Hypothalamus (tissue), 51 donors: ENCODE results near the gene PRKAG2.

Source experiments
- DNase-seq, 51 donors: peaks; one replicate each; lab custom pipeline; 2025; lab: John Stamatoyannopoulos, UW

Gene PRKAG2

GRCh38 chr7:151823566-151824372 is 53.1 kb downstream of the PRKAG2 start:
- DNase-seq = peak in 1 of 51 donors; percentile 33

GRCh38 chr7:151822541-151823181 is 54.3 kb downstream of the PRKAG2 start:
- DNase-seq = no peak

- DNase-seq = no peak
Observed at GRCh38 chr7:151821806-151822540, 54.9 kb downstream of the PRKAG2 start.

- no peak for DNase-seq
Observed at GRCh38 chr7:151821226-151821625, 55.7 kb downstream of the PRKAG2 start.

- DNase-seq = no peak
Observed at GRCh38 chr7:151820491-151821105, 56.3 kb downstream of the PRKAG2 start.

GRCh38 chr7:151819866-151820265 is 57.0 kb downstream of the PRKAG2 start:
- no peak for DNase-seq

GRCh38 chr7:151818674-151819519 is 58.0 kb downstream of the PRKAG2 start:
- no peak for DNase-seq

- no peak for DNase-seq
Observed at GRCh38 chr7:151817981-151818673, 58.8 kb downstream of the PRKAG2 start.

GRCh38 chr7:151817315-151817690 is 59.6 kb downstream of the PRKAG2 start:
- DNase-seq = no peak

- no peak for DNase-seq
Observed at GRCh38 chr7:151816562-151817314, 60.2 kb downstream of the PRKAG2 start.

- no peak for DNase-seq
Observed at GRCh38 chr7:151815419-151815818, 61.5 kb downstream of the PRKAG2 start.

GRCh38 chr7:151814400-151815009 is 62.4 kb downstream of the PRKAG2 start:
- peak in 18 of 51 donors; percentile 19 to 87 (median 34) for DNase-seq

GRCh38 chr7:151813997-151814396 is 62.9 kb downstream of the PRKAG2 start:
- DNase-seq = peak in 2 of 51 donors; percentile 30 to 87

- no peak for DNase-seq
Observed at GRCh38 chr7:151813445-151813844, 63.5 kb downstream of the PRKAG2 start.

GRCh38 chr7:151812967-151813366 is 63.9 kb downstream of the PRKAG2 start:
- no peak for DNase-seq

- no peak for DNase-seq
Observed at GRCh38 chr7:151810441-151811232, 66.3 kb downstream of the PRKAG2 start.

- DNase-seq = no peak
Observed at GRCh38 chr7:151809864-151810170, 67.1 kb downstream of the PRKAG2 start.
